HG03095 (cell line): Measurements from ENCODE around the gene F10.
"Not testable (repeated sequence)": the region's sequence is repeated elsewhere in the genome, so short reads cannot be mapped to it uniquely, and the experiment has no call there.

Experiments
- ATAC-seq: cut with Tn5 transposase; IDR thresholded peaks from one replicate; pipeline ENCODE4 v1.9.1; 2021; ENCODE audit warnings: moderate library complexity; ENCODE audit not compliant: unreplicated experiment

The F10 gene

DNA sequence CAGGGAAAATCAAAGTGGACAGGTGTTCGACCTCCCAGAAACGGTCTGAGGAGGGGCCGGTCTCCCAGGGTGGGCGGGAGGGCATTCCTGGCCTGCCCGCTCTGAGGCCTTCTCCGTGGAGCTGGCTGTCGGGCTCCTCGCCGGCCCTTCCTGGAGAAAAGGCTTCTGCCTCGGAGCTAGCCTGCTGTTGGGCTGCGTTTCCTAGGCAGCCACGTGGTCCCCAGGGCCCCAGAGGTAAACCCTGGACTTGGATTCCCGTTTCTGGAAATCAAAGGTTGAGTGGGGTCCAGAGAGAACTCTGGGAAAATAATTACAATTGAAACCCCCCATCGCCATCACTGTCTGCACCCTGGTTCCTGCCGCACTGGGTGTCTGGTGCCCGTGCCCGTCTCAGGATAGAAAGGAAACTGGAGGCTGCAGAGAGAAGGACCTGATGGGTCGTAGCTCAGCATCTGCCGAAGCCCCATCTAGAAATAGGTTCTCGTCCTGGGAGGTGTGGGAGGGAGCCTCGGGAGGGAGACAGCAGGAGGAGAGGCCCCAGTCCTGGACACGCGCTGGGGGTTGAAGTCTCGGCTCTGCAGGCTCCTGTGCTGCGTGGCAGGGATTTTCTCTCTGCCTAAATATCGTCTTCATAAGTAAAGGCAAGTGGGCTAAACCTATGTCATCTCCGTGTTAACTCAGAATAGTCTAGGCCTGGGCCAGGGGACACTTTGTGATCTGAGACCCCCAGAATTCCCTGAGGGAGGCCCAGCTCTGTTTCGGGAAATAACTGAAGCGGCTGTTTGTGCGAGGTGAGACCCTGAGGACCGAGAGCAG lies 28.2 kb downstream of the F10 start:
- ATAC-seq: no peak

- ATAC-seq: no peak
Observed at GRCh38 chr13:113151745-113152690, 29.4 kb downstream of the F10 start.

DNA sequence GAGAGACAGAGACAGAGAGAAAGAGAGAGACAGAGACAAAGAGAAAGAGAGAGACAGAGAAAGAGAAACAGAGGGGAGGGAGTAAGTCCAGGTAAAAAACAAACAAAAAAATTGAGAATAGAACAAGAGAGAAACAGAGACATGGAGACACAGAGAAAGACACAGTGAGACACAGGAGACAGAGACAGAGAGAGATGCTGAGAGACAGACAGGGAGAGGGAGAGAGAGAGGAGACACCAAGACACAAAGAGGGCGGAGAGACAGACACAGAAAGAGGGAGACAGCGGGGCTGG lies 30.0 kb downstream of the F10 start:
- no peak for ATAC-seq

DNA sequence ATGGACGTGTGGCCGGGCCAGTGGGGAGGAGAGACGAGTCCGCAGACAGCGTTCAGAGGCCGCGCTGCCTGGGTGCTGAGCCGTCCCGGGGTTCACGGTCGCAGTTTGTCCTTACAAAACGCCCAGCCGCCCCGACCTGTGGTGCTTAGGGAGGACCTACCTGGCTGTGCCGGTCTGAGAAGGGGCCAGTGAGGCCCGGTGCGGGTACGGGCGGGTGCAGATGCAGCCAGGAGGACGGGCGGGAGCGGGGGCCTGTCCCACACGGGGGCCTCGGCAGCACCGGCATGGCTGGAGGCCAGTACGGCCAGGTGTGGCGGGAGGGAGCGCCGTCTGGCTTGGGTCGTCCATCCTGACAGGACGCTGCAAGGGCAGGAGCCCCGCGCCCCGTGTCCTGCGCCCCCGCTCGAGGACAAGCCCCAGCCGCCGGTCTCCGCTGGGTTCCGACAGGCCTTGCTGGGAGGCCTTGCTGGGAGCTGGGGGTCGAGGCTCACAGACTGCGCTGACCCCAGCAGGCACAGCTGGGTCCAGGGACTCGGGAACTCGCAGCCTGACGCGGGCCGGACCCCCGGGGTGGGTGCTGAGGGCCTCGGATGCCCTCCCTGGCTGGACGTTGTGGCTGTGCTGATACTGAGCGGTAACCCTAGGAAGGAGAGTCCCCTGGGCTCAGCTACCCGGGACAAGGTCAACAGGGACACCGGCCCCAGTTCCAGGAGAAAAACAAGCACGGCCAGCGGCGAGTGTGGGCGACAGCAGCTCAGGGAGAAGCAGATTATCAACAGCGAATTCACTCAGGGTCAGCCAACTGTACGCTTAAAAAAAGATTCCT lies 30.6 kb downstream of the F10 start:
- no peak for ATAC-seq

DNA sequence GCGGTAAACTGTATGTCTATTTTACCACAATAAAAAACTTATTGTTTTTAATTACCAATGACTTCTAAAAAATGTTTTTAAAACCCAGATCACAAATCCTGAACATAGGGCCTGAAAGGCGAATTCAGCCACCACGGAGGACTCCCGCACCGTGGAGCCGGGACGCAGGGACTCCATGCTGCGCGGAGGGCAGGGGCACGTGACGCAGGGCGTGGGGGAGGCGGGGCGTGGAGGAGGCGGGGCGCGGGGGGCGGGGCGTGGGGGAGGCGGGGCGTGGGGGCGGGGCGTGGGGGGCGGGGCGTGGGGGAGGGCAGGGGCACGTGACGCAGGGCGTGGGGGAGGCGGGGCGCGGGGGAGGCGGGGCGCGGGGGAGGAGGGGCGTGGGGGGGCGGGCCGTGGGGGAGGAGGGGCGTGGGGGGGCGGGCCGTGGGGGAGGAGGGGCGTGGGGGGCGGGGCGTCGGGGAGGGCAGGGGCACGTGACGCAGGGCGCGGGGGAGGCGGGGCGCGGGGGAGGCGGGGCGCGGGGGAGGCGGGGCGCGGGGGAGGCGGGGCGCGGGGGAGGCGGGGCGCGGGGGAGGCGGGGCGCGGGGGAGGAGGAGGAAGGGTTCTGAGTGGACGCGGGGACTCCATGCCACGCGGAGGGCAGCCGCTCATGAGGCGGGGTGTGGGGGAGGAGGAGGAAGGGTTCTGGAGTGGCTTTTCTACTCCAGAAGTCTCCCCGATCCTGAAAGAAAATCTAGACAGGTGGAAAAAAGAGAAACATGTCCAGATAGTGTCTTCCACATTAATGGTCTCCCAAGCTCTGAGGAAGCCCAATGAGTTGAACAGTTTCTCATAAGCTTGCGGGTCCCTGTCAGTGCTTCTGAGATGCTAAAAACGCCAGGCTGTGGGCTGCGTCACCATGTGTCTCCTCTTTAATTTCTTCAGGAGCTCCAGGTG lies 31.5 kb downstream of the F10 start:
- ATAC-seq: peak; percentile 55

DNA sequence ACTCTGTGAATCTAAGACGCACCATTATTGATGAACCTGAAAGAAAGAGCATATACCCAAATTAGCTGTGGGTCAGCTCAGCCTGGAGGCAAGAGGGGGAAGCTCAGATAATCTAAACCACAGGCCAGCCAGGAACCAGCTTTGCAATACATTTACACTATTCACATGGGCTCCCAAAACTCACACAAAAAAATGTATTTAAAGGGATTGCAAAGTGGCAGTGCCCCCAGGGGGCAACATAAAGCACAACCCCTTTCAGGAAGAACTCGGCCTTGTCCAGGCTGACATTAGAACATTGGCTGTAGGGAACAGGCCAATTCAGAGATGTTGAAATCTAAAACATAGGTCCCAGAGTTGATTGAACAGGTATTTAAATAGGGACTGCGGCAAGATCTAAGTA lies 32.6 kb downstream of the F10 start:
- ATAC-seq: no peak

DNA sequence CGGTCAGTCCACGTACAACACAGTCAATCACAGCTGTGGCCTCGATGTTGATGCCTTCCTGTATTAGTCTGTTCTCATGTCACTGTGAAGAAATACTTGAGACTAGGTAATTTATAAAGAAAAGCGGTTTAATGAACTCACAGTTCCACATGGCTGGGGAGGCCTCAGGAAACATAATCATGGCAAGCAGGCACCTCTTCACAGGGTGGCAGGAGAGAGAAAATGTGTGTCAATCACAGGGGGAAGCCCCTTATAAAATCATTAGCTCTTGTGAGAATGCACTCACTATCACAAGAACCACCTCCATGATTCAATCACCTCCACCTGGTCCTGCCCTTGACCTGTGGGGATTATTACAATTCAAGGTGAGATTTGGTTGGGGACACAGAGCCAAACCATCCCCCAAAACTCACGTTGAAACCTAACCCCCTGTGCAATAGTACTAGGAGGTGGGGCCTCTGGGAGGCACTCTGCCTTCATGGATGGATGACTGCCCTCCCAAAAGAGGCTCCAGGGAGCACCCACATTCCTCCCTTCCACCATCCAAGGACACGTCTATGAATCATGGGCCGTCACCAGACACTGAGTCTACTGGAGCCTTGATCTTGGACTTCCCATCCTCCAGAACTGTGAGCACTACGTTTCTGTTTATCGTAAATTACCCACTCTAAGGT lies 33.5 kb downstream of the F10 start:
- ATAC-seq: no peak

DNA sequence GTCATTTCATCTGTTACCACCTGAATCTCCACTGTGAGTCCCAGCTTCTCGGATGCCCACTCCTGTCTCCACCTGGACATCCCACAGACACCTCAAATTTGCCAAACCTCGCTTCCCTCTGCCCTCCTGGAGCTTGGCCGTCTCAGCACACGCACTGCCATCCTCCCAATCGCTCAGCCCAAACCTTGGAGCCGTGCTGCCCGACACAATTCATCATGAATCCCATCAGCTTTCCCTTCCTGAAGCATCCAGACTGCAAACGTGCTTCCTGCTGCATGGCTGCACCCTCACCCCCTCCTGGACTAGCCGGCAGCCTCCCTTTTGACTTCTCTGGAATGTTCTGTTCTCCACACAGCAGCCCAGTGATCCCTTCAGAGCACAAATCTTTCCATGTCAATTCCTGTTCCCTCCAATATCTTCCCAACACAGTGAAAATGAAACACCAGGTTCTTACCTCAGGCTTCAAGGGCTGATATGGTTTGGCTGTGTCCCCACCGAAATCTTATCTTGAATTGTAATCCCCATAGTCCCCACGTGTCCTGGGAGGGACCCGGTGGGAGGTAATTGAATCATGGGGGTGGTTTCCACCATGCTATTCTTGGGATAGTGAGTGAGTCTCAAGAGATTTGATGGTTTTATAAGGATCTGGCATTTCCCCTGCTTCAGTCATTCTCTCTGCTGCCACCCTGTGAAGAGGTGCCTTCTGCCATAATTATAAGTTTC lies 34.8 kb downstream of the F10 start:
- no peak for ATAC-seq

GRCh38 chr13:113157929-113158747 lies 35.5 kb downstream of the F10 start, which contains the start of gene PROZ:
Gene PROZ, plus strand, starts transcription at chr13:113158648. Its CDS starts 13 bp downstream, at chr13:113158661.
- ATAC-seq: no peak

GRCh38 chr13:113158946-113159345 lies 36.3 kb downstream of the F10 start:
- no peak for ATAC-seq

DNA sequence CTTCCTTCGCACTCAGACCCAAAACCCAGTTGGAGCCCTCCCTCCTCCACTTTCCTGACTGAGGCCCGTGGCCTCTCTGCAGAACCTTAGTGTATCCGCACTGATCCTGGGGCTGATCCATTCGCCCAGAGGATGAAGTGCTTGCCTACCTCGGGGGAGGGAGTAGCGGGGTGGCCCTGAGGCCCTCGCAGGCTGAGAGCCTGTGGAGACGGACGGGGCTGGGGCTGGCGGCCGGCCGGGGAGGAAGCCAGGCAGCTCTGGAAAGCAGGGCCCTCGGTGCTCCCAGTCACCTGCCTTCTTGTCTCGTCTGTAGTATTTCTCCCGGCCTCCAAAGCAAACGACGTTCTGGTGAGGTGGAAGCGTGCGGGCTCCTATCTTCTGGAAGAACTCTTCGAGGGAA lies 37.1 kb downstream of the F10 start:
- no peak for ATAC-seq

DNA sequence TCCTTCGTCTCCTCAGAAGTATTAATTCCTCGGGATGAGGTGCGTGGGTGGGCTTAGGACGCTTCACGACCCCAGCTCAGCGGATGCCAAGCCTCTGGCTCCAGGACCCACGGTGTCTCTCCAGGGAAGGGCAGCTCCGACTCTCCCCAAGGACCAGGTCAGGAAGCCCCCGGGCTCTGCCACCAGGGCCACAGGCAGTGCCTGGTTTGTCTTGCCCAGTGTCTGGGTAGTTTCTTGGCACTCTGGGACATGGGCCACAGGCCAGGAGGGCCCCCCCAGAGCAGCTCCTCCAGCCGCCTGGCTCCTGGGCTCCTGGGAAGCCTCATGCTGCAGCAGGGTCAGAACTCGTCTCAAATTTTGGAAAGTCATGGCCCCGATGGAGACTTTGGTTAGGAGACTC lies 38.4 kb downstream of the F10 start:
- ATAC-seq: no peak

DNA sequence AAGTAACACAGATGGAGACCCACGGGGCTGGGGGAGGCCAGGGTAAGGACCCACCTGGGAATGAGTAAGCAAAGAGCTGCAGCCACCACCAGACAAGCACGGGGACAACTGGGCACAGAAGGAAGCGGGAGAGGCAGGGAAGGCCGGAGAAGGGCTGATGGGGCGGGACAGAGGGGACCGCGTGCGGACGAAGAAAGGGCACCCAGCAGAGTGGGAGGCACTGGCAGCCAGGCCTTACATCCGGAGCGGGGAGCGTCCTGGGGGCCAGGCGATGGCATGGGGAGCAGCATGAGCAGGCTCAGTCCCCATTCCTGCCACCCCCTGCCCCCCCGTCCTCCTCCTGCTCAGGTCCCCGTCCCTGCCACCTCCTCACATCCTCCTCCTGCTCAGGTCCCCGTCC lies 38.8 kb downstream of the F10 start:
- ATAC-seq: no peak

DNA sequence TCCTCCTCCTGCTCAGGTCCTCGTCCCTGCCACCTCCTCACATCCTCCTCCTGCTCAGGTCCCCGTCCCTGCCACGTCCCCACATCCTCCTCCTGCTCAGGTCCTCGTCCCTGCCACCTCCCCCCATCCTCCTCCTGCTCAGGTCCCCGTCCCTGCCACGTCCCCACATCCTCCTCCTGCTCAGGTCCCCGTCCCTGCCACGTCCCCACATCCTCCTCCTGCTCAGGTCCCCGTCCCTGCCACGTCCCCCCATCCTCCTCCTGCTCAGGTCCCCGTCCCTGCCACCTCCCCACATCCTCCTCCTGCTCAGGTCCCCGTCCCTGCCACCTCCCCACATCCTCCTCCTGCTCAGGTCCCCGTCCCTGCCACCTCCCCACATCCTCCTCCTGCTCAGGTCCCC lies 39.4 kb downstream of the F10 start:
- not testable (repeated sequence) for ATAC-seq

DNA sequence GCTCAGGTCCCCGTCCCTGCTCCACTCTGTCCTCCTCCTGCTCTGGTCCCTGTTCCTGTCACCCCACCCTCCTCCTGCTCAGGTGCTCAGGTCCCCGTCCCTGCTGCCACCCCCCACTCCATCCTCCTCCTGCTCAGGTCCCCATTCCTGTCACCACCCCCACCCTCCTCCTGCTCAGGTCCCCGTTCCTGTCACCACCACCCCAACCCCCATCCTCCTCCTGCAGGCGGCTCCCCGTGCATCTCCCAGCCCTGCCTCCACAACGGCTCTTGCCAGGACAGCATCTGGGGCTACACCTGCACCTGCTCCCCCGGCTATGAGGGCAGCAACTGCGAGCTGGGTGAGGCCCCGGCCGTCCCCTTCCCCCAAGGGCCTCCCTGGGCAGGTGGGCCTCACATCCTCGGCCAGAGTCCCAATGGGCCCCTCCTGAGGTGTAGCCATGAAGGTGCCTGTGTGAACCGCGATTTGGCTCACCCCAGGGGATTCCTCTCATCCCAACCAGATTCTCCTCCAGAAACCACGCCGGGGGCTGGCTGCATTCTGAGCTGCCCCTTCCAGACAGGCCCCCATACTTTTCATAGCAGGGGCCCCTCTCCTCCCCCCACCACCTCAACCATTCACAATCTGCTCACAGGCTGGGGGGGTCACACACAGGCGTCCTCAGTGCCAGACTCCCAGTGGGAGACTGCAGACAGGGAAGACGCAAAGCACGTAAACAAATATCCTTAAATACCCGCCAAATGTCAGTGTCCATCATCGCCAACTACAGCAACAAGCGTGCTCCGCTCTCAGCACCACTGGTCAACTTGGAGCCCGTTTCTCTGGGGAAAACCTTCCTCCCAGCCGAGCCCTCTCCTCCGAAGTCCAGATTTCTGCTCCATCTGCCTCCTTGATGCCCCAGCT lies 40.4 kb downstream of the F10 start:
- ATAC-seq: no peak

- no peak for ATAC-seq
Observed at GRCh38 chr13:113164492-113164891, 41.9 kb downstream of the F10 start.

DNA sequence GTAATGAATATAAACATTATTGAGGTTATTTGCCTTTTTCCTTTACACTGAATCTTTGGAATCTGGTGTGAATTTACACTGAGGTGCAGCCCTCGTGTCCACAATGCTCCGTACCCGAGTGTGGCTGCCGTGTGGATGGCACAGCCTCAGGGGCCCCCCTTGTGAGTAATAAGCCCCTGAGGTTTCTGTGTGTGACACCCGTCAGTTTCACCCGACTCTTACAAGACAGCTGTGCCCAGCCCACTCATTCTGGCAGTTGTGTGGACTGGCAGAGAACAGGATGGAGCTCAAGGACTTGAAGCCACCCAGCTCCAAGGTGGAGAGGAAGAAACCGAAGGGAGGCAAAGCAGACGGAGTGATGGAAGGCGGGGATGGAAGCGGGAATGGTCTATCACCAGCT lies 43.7 kb downstream of the F10 start:
- ATAC-seq: no peak
